ENCODE data around the gene PIEZO2. TPM values are rescaled to one million over a fixed set of nuclear protein-coding genes. Genes with fewer than 3 reads are reported as not detected.

Gene PIEZO2
- polyA plus RNA-seq, 1 donor = 19.0 TPM

- DNase-seq = no peak
Measured at GRCh38 chr18:11024928-11025669, 124.3 kb downstream of the PIEZO2 start.

- no peak for DNase-seq
Measured at GRCh38 chr18:11021477-11021876, 127.9 kb downstream of the PIEZO2 start.

- no peak for DNase-seq
Measured at GRCh38 chr18:11020877-11021414, 128.4 kb downstream of the PIEZO2 start.

- no peak for DNase-seq
Measured at GRCh38 chr18:11020161-11020853, 129.1 kb downstream of the PIEZO2 start.

GRCh38 chr18:11019295-11020105 is 129.9 kb downstream of the PIEZO2 start:
- no peak for DNase-seq

- DNase-seq = no peak
Measured at GRCh38 chr18:11009869-11010268, 139.5 kb downstream of the PIEZO2 start.

- DNase-seq = no peak
Measured at GRCh38 chr18:11009147-11009546, 140.2 kb downstream of the PIEZO2 start.

GRCh38 chr18:11008505-11008904 is 140.9 kb downstream of the PIEZO2 start:
- DNase-seq = no peak

GRCh38 chr18:11005528-11005927 is 143.8 kb downstream of the PIEZO2 start:
- no peak for DNase-seq

- DNase-seq = no peak
Measured at GRCh38 chr18:11004951-11005350, 144.4 kb downstream of the PIEZO2 start.

GRCh38 chr18:11004294-11004693 is 145.1 kb downstream of the PIEZO2 start:
- no peak for DNase-seq

- DNase-seq = no peak
Measured at GRCh38 chr18:11002796-11003195, 146.6 kb downstream of the PIEZO2 start.

GRCh38 chr18:11002277-11002676 is 147.1 kb downstream of the PIEZO2 start:
- no peak for DNase-seq

- DNase-seq = peak; percentile 57
Measured at GRCh38 chr18:11000071-11000470, 149.3 kb downstream of the PIEZO2 start.

GRCh38 chr18:10997885-10998284 is 151.5 kb downstream of the PIEZO2 start:
- DNase-seq = no peak

GRCh38 chr18:10995550-10995949 is 153.8 kb downstream of the PIEZO2 start:
- DNase-seq = no peak

GRCh38 chr18:10989486-10989885 is 159.9 kb downstream of the PIEZO2 start:
- DNase-seq = no peak

- no peak for DNase-seq
Measured at GRCh38 chr18:10985689-10986088, 163.7 kb downstream of the PIEZO2 start.

- DNase-seq = no peak
Measured at GRCh38 chr18:10979411-10979810, 170.0 kb downstream of the PIEZO2 start.

GRCh38 chr18:10977042-10977441 is 172.3 kb downstream of the PIEZO2 start:
- DNase-seq = no peak

- DNase-seq = no peak
Measured at GRCh38 chr18:10973567-10974203, 175.7 kb downstream of the PIEZO2 start.

- DNase-seq = no peak
Measured at GRCh38 chr18:10971717-10972116, 177.7 kb downstream of the PIEZO2 start.

- DNase-seq = no peak
Measured at GRCh38 chr18:10965119-10965518, 184.2 kb downstream of the PIEZO2 start.
